Ishikawa (cell line): ENCODE measurements around the gene SESN2.

Source experiments
- CEBPB ChIP-seq: IDR thresholded peaks from 2 replicates; pipeline ENCODE4 v1.6.1; 2012
- CREB1 ChIP-seq: IDR thresholded peaks from 2 replicates; pipeline ENCODE4 v1.6.1; 2012; ENCODE audit warnings: low read depth
- EGR1 ChIP-seq: IDR thresholded peaks from 2 replicates; pipeline ENCODE4 v1.6.1; 2012
- EP300 ChIP-seq: IDR thresholded peaks from 2 replicates; pipeline ENCODE4 v1.6.1; 2012; ENCODE audit warnings: borderline replicate concordance
- FOXM1 ChIP-seq: IDR thresholded peaks from 2 replicates; pipeline ENCODE4 v1.6.1; 2012; ENCODE audit warnings: low read depth, borderline replicate concordance
- NFIC ChIP-seq: IDR thresholded peaks from 2 replicates; pipeline ENCODE4 v1.6.1; 2012
- RAD21 ChIP-seq: IDR thresholded peaks from 2 replicates; pipeline ENCODE4 v1.6.1; 2012; ENCODE audit warnings: low read depth
- TAF1 ChIP-seq: IDR thresholded peaks from 2 replicates; pipeline ENCODE4 v1.6.1; 2012; ENCODE audit warnings: low read depth, mild to moderate bottlenecking
- TCF12 ChIP-seq: IDR thresholded peaks from 2 replicates; pipeline ENCODE4 v1.6.1; 2012; ENCODE audit warnings: low read depth
- TEAD4 ChIP-seq: IDR thresholded peaks from 2 replicates; pipeline ENCODE4 v1.6.1; 2012
- YY1 ChIP-seq: IDR thresholded peaks from 2 replicates; pipeline ENCODE4 v1.6.1; 2012; ENCODE audit warnings: low read depth
- ZBTB7A ChIP-seq: IDR thresholded peaks from 2 replicates; pipeline ENCODE4 v1.6.1; 2012; ENCODE audit warnings: low read depth
- TF ChIP-seq, protein P1 (sequence below): IDR thresholded peaks from 2 replicates; pipeline ENCODE4 v1.6.1; 2012
- TF ChIP-seq, protein P2 (sequence below): IDR thresholded peaks from 2 replicates; pipeline ENCODE4 v1.6.1; 2012; ENCODE audit warnings: low read depth, mild to moderate bottlenecking
- TF ChIP-seq, protein P3 (sequence below): IDR thresholded peaks from 2 replicates; pipeline ENCODE4 v1.6.1; 2012

Gene SESN2, protein sequence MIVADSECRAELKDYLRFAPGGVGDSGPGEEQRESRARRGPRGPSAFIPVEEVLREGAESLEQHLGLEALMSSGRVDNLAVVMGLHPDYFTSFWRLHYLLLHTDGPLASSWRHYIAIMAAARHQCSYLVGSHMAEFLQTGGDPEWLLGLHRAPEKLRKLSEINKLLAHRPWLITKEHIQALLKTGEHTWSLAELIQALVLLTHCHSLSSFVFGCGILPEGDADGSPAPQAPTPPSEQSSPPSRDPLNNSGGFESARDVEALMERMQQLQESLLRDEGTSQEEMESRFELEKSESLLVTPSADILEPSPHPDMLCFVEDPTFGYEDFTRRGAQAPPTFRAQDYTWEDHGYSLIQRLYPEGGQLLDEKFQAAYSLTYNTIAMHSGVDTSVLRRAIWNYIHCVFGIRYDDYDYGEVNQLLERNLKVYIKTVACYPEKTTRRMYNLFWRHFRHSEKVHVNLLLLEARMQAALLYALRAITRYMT

DNA sequence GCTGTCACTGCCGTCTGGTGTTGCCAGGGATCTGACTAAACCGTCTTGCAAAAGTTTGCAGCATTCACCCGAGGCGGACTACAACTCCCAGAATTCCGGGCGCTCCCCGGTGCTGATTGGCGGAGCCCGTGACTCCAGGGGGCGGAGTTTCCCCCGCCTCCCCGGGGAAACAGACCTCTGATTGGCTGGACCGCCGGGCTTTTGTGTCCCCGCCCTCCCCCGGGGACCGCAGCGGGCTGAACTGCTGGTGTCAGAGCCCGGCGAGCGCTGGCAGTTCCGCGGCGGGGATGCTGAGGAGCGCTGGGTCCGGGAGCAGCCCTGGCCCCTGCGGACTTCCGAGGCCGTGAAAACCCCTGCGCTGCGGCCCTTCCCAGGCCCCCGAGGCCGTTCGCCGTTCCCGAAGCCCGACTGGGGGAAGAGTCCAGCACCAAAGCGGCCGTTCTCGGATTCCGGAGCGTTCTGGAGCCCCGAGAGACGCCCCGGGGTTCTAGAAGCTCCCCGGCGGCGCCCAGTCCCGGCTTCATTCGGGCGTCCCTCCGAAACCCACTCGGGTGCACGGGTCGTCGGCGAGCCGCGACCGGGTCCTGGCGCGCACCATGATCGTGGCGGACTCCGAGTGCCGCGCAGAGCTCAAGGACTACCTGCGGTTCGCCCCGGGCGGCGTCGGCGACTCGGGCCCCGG is at the start of gene SESN2:
Gene SESN2, plus strand, starts transcription at position 267 of the 682 bp plus-strand sequence. Its CDS starts 330 bp downstream, at position 597.
- TF ChIP-seq, protein P1, sequence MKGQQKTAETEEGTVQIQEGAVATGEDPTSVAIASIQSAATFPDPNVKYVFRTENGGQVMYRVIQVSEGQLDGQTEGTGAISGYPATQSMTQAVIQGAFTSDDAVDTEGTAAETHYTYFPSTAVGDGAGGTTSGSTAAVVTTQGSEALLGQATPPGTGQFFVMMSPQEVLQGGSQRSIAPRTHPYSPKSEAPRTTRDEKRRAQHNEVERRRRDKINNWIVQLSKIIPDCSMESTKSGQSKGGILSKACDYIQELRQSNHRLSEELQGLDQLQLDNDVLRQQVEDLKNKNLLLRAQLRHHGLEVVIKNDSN: peak; percentile 5; the same call in 1 of the 2 replicates
- TF ChIP-seq, protein P2, sequence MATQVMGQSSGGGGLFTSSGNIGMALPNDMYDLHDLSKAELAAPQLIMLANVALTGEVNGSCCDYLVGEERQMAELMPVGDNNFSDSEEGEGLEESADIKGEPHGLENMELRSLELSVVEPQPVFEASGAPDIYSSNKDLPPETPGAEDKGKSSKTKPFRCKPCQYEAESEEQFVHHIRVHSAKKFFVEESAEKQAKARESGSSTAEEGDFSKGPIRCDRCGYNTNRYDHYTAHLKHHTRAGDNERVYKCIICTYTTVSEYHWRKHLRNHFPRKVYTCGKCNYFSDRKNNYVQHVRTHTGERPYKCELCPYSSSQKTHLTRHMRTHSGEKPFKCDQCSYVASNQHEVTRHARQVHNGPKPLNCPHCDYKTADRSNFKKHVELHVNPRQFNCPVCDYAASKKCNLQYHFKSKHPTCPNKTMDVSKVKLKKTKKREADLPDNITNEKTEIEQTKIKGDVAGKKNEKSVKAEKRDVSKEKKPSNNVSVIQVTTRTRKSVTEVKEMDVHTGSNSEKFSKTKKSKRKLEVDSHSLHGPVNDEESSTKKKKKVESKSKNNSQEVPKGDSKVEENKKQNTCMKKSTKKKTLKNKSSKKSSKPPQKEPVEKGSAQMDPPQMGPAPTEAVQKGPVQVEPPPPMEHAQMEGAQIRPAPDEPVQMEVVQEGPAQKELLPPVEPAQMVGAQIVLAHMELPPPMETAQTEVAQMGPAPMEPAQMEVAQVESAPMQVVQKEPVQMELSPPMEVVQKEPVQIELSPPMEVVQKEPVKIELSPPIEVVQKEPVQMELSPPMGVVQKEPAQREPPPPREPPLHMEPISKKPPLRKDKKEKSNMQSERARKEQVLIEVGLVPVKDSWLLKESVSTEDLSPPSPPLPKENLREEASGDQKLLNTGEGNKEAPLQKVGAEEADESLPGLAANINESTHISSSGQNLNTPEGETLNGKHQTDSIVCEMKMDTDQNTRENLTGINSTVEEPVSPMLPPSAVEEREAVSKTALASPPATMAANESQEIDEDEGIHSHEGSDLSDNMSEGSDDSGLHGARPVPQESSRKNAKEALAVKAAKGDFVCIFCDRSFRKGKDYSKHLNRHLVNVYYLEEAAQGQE: no peak
- TF ChIP-seq ZBTB7A: no peak
- no peak for TF ChIP-seq EGR1
- TF ChIP-seq CREB1: no peak
- no peak for TF ChIP-seq EP300
- TF ChIP-seq, protein P3, sequence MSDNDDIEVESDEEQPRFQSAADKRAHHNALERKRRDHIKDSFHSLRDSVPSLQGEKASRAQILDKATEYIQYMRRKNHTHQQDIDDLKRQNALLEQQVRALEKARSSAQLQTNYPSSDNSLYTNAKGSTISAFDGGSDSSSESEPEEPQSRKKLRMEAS: no peak
- no peak for TF ChIP-seq NFIC
- peak; percentile 31; the same call in 1 of the 2 replicates for TF ChIP-seq TCF12
- TF ChIP-seq FOXM1: no peak
- TF ChIP-seq TEAD4: no peak
- 0 out of 2 replicates have a peak, but pooled peaks have one; percentile 13 for TF ChIP-seq YY1
- TF ChIP-seq TAF1: peak; percentile 93
- no peak for TF ChIP-seq RAD21
- peak; percentile 71 for TF ChIP-seq CEBPB

DNA sequence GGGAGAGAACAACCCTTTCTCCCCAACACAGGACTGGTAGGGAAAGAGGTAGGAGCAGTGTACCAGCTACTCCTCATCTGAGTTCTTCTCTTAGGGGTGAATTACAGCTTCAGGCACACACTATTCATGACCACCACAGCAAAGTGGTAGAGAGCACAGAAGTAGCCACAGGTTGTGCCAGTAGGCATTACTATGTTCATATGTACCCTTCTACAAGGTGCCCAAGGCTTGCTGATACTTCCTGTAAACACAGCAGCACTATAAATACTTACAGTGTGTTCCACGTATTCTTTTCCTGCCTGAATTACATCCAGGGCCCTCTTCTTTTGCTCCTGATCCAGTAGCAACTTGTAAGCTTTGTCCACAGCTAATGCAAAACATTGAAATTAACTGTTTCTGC is 49.6 kb upstream of the SESN2 start:
- no peak for TF ChIP-seq CEBPB
- TF ChIP-seq TEAD4: no peak
- no peak for TF ChIP-seq RAD21
- TF ChIP-seq, protein P1: no peak

DNA sequence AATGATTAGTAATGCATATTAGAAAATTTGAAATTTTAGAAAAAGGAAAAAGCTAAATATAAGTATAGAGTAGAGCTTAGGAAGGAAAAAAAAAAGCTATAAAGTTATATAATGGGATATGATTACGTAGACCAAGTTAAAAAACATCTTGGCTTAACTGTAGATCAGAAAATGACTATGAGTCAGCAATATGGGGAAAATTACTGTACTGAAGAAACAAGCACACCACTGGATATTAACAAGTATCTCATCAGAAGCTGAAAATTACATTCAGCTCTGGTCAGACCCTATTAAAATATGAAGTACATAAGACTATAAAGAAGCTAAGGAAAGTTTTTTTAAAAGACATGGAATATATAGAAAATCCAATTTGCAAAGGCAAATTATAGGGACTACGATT is 46.0 kb upstream of the SESN2 start:
- no peak for TF ChIP-seq NFIC
- TF ChIP-seq ZBTB7A: no peak

DNA sequence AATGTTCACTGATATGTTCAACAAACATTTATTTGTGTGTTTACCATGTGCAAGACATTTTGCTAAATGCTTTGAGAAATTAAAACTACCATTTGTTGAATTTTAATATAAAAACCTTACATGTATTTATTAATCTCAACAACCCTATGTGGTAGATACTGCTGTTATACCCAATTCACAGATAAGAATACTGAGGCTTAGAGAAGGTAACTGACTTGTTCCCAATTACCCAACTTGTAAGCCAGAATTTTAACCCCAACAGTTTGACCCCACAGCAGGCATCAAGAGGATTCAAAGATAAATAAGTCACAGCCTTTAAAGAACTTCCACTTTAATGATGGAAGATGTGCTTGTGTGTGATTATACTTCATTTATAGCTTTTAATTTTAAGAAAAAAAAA is 30.2 kb upstream of the SESN2 start:
- TF ChIP-seq, protein P1: no peak
- TF ChIP-seq TAF1: no peak
- no peak for TF ChIP-seq ZBTB7A
- no peak for TF ChIP-seq RAD21
- TF ChIP-seq CEBPB: no peak
- no peak for TF ChIP-seq EGR1
- no peak for TF ChIP-seq NFIC
- TF ChIP-seq FOXM1: no peak
- TF ChIP-seq, protein P3: no peak

DNA sequence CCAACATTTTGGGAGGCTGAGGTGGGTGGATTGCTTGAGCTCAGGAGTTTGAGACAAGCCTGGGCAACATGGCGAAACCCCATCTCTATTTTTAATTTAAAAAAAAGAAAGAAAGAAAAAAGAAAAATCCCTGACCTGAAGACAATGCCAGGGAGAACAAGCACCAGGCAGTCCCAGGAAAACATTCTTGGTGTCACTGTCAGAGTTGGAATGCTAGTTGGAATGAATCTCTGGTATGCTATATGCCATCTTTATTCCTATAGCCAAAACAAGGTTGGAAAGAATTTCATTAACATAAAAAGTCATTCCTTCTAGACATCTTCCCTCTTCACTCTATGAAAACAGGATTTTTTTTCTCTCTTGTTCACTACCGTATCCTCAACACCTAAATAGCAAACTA is 29.3 kb upstream of the SESN2 start:
- TF ChIP-seq FOXM1: no peak
- TF ChIP-seq, protein P3: no peak
- TF ChIP-seq ZBTB7A: no peak
- TF ChIP-seq NFIC: no peak
- TF ChIP-seq EGR1: no peak
- no peak for TF ChIP-seq YY1
- TF ChIP-seq TEAD4: no peak
- no peak for TF ChIP-seq TCF12
- no peak for TF ChIP-seq CREB1
- TF ChIP-seq TAF1: no peak
- TF ChIP-seq, protein P2: no peak
- TF ChIP-seq RAD21: no peak
